Activated naive CD4-positive, alpha-beta T cell treated with anti-CD3 and anti-CD28 coated beads, Interleukin-2, amount 10 ng/mL, durations not matched to agents 5 hours and 36 hours (primary cell): Measurements from ENCODE around the gene FAM9A. TPM values are rescaled to one million over a fixed set of nuclear protein-coding genes. Genes with fewer than 3 reads are reported as not detected.

Experiments used
- total RNA-seq, 2 experiments: library from RNA; stranded (reverse); gene quantifications; one replicate each; pipeline ENCODE4 v1.2.3, GENCODE V29; 2021

The FAM9A gene
- not detected for total RNA-seq

DNA sequence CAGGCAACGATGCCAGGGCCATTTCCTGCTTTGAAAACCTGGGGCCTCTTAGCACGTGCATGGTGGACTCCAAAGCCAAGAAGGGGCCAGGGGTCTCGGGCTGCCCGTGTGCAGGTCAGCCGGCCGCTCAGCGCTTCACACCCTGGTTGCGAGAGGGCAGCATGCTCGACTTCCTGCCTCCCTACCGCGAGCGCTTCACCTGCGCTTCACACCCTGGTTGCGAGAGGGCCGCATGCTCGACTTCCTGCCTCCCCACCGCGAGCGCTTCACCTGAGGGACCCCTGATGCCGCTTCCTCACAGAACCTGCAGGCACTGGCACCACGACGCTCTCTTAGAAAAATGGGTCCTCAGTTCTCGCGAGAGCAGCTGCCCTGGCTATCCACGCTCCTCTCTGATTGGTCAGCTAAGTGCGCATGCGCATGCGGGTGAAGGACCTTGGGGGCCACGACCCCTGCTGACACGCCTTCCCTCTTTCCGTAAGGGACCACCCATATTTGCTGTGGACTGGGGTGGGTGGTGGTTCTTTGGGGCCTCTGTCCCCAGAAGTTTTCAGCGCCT lies at the start of gene FAM9A:
TSS of gene FAM9A (minus strand) at position 343 of the 559 bp plus-strand sequence. CDS start 1,212 bp downstream, outside the sequence.

Other genes with a start within 250 kb of the FAM9A start
- not detected for gene ANOS1, start 69.2 kb downstream of the FAM9A start, total RNA-seq
- not detected for gene FAM9B, start 232.7 kb upstream of the FAM9A start, total RNA-seq